Calu3 (cell line): ENCODE measurements around the gene CDH18. TPM values are rescaled to one million over a fixed set of nuclear protein-coding genes. Genes with fewer than 3 reads are reported as not detected.

Experiments used
- BruUV-seq: library from RNA; stranded (reverse); fragments of 400-500 nt; replicated peaks from 2 replicates; lab custom pipeline; 2021; lab: Mats Ljungman, UMichigan
- CTCF ChIA-PET: fragments of 300-600 bp; sonication (Branson Sonifier 250); formaldehyde crosslinking; loops from one replicate; lab custom pipeline; 2022; ENCODE audit warnings: antibody characterized with exemption; lab: Charles Lee
- DNase-seq: peaks from one replicate; pipeline ENCODE4 v3.0.0; 2022
- H3K27ac Mint-ChIP-seq: one replicate; pipeline ENCODE4 v1.8.0; 2022; ENCODE audit warnings: mixed read lengths; ENCODE audit not compliant: unreplicated experiment
- H3K27me3 Mint-ChIP-seq: one replicate; pipeline ENCODE4 v1.8.0; 2022; ENCODE audit warnings: mixed read lengths; ENCODE audit not compliant: unreplicated experiment
- H3K36me3 Mint-ChIP-seq: one replicate; pipeline ENCODE4 v1.8.0; 2022; ENCODE audit warnings: mild to moderate bottlenecking, moderate library complexity, mixed read lengths; ENCODE audit not compliant: insufficient read depth, unreplicated experiment
- H3K4me1 Mint-ChIP-seq: one replicate; pipeline ENCODE4 v1.8.0; 2022; ENCODE audit warnings: mild to moderate bottlenecking, low read depth, mixed read lengths; ENCODE audit not compliant: unreplicated experiment
- H3K4me3 Mint-ChIP-seq: one replicate; pipeline ENCODE4 v1.8.0; 2022; ENCODE audit warnings: mild to moderate bottlenecking, low read depth, moderate library complexity, mixed read lengths; ENCODE audit not compliant: unreplicated experiment
- H3K9me3 Mint-ChIP-seq: one replicate; pipeline ENCODE4 v1.8.0; 2022; ENCODE audit warnings: low read depth, mixed read lengths; ENCODE audit not compliant: unreplicated experiment
- CTCF ChIP-seq: fragments of 200-600 bp; IDR thresholded peaks from one replicate; pipeline ENCODE4 v1.8.0; 2022; ENCODE audit warnings: antibody characterized with exemption; ENCODE audit not compliant: unreplicated experiment
- intact Hi-C: fragments of 100-400 bp; cut with micrococcal nuclease; formaldehyde crosslinking; loops from one replicate; pipeline ENCODE4 v1.10.0; 2022; ENCODE audit not compliant: unreplicated experiment
- total RNA-seq: library from RNA; stranded (reverse); gene quantifications from 2 replicates; pipeline ENCODE4 v1.2.3, GENCODE V29; 2022

The CDH18 gene
- total RNA-seq, 1 experiment from 2014 or later: not detected

DNA sequence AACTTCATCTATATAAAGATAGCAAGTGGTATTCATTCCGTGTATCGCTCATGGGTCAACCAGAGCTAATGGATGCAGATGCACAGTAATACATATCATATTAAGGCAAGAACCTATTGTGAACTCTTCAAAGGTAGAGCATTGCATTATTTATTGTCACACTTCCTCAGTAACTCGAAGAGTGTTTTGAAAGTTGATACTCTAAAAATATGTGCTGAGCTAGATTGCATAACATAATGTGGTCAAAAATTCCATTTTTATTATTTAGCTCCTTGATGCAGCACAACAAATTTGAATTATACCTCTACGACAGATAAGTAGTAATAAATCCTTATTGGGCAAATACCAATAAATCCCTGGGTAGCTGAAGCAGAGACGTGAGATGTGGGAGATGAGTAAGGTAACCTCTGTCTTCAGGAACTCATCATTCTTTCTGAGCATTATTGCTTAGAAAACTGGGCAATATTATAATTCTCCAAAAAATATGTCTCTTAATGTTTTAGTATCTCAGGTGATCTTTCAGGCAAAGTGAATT, 70.3 kb downstream of the CDH18 start:
- no peak for DNase-seq
- BruUV-seq: no TSS peak
- Mint-ChIP-seq H3K27me3 (no peaks in the 10 kb centered on the region), H3K36me3 (no peaks in the 10 kb centered on the region), H3K9me3 (peaks cover 2% of the 10 kb centered on the region), H3K4me3 (no peak overlapping the region), H3K4me1 (no peaks in the 10 kb centered on the region), H3K27ac (no peak overlapping the region)
- no peak for TF ChIP-seq CTCF
- CTCF ChIA-PET: no interaction called here
- intact Hi-C loops: no loop called here

DNA sequence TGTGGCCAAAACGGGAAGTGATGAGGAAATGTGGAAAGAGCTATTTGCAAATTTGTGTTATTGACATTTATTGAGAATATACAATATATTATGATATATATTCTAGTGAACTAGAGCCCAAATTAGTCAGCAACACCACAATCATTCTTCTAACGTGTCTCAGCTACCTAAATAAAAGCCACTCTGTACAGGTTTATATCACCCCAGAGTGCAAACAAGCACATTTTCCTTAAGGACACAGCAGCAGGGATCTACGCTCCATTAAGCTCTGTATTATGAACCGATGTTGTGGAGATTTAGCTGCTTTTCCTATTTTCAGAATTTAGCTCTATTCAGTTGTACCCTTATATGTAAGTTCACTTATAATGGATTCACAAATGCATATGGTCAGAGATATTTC, 77.9 kb downstream of the CDH18 start:
- peaks cover 3% of the 10 kb centered on the region for H3K9me3 Mint-ChIP-seq
- TF ChIP-seq CTCF: no peak
- H3K27ac Mint-ChIP-seq: no peak overlapping the region
- H3K4me1 Mint-ChIP-seq: no peaks in the 10 kb centered on the region
- no peaks in the 10 kb centered on the region for H3K36me3 Mint-ChIP-seq
- intact Hi-C loops: no loop called here
- no peak overlapping the region for H3K4me3 Mint-ChIP-seq
- DNase-seq: no peak
- CTCF ChIA-PET: no interaction called here
- no peaks in the 10 kb centered on the region for H3K27me3 Mint-ChIP-seq
- no TSS peak for BruUV-seq

- H3K27ac Mint-ChIP-seq: no peak overlapping the region
- H3K27me3 Mint-ChIP-seq: no peaks in the 10 kb centered on the region
- CTCF ChIA-PET: no interaction called here
- no peaks in the 10 kb centered on the region for H3K36me3 Mint-ChIP-seq
- intact Hi-C loops: no loop called here
- no TSS peak for BruUV-seq
- no peak overlapping the region for H3K4me3 Mint-ChIP-seq
- no peak for DNase-seq
- no peak for TF ChIP-seq CTCF
- no peaks in the 10 kb centered on the region for H3K4me1 Mint-ChIP-seq
- no peaks in the 10 kb centered on the region for H3K9me3 Mint-ChIP-seq
These were observed 83.2 kb downstream of the CDH18 start for GRCh38 chr5:19904766-19905165.

DNA sequence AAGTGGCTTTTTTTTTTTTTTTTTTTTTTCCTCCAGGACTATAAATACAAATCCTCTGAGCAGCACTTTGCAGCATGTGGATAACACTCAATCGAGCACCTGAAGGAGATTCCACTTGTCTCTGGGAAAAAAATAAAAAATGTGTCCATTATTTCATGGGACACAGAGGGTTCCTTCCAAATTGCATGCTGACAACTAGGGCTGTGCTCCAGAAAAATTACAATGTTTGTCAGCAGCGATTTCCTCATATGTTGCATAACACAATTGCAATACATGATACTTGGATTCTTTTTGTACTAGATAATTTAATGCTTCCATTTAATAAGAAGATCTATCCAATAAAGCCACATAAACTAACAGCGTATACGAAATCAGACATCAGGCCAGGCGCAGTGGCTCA, 84.4 kb downstream of the CDH18 start:
- Mint-ChIP-seq H3K9me3 (no peaks in the 10 kb centered on the region), H3K27me3 (no peaks in the 10 kb centered on the region), H3K4me3 (no peak overlapping the region), H3K27ac (no peak overlapping the region), H3K36me3 (no peaks in the 10 kb centered on the region), H3K4me1 (no peaks in the 10 kb centered on the region)
- no TSS peak for BruUV-seq
- CTCF ChIA-PET: no interaction called here
- intact Hi-C loops: no loop called here
- no peak for DNase-seq
- TF ChIP-seq CTCF: no peak
